CD4-positive, alpha-beta T cell treated with Interleukin-4 for 4 hours (primary cell): ENCODE measurements around the gene FAM163B.

Source experiments
- DNase-seq: peaks from one replicate; pipeline ENCODE4 v3.0.0-alpha.2; 2020

The FAM163B gene

DNA sequence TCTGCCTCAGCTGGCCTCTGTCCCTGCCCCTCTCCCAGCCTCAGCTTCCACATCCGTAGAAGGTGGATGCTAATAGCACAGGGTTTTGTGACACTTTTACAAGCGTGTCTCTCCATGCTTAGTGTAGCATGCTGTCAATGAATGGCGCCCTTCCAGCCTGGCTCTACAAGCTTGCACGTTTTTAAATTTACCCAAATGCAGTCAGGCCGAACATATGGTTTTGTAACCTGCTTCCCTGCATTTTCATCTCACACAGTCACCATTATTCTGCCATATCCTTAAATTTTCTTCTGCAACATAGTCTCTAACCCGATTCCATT is 28.8 kb downstream of the FAM163B start:
- no peak for DNase-seq

GRCh38 chr9:133579601-133580418 is 29.4 kb downstream of the FAM163B start:
- no peak for DNase-seq

- DNase-seq, result no peak
Measured at GRCh38 chr9:133578524-133579441, 30.4 kb downstream of the FAM163B start.

- no peak for DNase-seq
Measured at GRCh38 chr9:133577737-133578112, 31.5 kb downstream of the FAM163B start.

DNA sequence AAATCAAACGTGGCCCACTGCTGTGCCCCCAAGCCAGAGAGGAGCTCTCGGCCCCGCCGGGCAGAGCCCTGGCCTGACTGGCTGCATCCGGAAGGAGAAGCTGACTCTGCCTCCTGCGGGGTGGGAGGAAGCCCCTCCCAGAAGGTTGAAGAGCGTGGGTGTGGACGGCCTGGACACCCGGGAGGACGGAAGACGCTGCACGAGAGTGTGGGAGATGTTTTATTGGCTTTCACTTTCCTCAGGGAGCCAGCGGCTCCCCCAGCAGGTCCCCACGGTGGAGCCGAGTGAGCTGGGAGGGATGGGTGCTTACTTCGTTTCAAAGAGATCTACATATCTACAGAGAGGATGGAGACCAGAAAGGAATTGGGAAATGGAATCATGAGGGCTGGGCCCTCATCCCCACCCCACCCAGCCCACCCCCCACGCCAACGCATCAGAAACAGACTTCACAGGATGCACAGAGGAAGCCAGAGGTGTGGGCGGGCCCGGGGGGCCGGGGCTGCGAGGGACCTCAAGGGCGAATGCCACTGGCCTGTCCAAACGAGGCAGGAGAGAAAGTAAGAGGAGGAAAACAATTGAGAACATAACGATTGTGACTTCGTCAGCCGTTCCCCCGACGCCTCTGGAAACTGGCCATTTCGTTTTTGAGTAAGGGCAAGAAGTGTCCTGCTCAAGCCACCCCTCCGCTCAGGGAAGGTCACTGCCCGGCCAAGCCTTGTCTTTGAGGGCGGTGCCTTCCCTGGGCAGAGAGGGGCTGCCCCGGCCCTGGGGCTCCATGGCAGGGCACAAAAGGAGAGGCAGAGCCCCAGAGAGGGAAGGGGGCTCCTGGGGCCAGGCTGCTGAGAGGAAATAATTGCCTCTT is 32.1 kb downstream of the FAM163B start:
- no peak for DNase-seq

- DNase-seq, result no peak
Measured at GRCh38 chr9:133576031-133576874, 32.9 kb downstream of the FAM163B start.

DNA sequence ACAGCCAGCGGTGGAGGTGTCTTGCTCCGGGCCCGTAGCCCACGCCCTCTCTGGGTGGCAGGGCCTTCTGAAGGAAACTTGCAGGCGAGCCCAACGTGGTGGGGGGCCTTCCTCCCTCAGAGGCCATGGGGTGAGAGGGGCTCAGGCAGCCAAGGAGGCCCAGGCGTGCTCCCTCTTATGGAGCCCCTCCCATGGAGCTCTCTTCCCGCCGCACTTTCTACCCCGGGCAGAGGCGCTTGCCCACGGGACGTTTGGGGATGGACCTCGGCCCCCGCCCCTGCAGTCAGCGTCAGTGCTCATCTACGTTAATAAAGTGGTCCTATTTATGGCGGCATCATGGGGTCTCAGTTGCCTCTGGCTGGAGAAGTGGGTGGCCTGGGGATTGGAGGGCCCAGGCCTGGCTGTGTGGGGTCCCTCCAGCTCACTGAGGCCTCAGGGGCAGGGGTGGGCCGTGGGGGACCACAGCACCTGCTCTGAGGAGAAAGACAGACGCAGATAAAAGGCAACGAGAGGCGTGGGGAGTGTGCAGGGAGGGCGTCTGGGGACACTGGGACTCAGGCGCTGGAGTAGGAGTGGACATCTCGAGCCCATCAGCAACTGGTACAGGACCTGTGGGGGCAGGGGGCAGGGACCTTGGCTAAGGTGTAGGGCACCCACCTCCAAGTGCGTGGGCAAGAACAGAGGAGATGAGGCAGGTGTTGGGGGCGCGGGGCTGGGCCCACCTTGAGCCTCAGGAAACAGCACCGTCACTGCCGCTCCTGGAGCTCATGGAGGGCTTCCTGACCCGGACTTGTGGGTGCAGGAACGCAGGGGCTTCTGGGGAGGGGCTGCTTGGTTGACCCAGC is 33.8 kb downstream of the FAM163B start:
- no peak for DNase-seq

GRCh38 chr9:133574771-133575170 is 34.4 kb downstream of the FAM163B start:
- no peak for DNase-seq

- no peak for DNase-seq
Measured at GRCh38 chr9:133573791-133574515, 35.2 kb downstream of the FAM163B start.

- no peak for DNase-seq
Measured at GRCh38 chr9:133572821-133573361, 36.3 kb downstream of the FAM163B start.

- no peak for DNase-seq
Measured at GRCh38 chr9:133571896-133572595, 37.1 kb downstream of the FAM163B start.

DNA sequence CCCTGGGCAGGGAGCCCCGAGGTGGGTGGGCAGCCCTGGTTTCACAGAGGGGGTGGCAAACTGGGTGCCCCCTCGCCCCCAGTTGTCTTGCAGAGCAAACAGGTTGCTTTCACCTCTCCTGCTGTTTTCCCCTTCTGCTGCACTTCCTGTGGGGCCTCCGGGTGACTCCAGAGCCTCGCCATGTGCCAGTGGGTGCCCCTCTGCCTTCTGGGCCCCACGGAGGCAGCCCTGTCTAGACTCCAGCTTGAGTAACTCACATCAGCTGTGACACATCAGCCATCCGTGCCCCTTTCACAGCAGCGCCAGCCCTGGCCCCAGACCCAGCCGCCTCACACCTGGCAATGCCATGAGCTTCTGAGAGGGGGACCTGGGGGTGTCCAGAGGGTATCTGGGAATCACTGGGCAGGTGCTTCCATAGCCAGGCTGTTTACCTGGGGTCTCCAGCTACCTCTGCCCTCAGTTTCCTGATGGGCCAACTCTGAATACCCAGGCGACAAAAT is 37.7 kb downstream of the FAM163B start:
- no peak for DNase-seq

DNA sequence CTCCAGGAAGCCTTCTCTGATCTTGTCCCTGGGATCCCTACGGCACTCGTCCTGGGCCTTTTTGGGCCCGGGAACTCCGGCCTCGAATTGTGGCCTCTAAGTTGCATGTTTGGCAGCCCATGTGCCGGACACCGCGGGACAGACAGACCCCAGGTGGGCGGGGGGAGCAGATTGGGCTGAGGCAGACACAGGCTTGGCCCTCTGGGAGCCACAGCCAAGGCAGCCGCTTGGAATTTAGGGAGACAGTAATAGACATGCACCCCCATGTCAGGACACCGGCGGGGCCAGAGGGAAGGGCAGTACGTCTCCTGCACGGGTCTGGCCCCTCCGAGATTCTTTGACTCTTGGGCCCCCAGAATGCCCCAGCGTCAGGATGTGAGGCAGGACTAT is 38.5 kb downstream of the FAM163B start:
- DNase-seq, result no peak

DNA sequence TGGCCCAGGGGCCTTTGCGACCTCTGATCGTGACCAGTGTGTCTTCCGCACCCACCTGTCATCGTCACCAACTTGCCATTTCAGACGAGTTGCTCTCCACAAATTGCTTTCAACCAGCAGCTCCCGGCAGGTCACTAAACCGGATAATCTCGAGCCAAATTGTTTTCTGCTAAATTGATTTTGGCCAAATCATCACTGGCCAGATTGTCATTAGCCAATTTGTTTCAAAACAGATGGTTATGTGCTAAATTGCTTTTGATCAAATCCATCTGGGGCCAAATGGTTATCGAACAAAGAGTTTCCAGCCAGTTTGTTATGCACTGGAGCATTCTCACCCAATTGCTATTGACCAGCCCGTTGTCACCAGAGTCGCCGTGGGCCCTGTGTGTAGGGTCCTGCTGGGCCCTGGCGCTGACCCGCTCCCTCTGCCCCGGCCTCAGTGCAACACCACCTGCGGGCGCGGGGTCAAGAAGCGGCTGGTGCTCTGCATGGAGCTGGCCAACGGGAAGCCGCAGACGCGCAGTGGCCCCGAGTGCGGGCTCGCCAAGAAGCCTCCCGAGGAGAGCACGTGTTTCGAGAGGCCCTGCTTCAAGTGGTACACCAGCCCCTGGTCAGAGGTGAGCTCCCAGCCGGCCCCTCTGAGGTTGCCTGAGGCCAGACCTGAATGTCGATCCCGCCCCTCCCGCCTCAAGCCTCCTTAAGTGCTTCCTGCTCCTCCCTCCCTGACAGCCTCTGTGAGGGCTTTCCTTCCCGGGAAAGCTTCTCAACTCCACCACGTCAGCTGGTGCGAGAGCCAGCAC is 39.1 kb downstream of the FAM163B start:
- no peak for DNase-seq

DNA sequence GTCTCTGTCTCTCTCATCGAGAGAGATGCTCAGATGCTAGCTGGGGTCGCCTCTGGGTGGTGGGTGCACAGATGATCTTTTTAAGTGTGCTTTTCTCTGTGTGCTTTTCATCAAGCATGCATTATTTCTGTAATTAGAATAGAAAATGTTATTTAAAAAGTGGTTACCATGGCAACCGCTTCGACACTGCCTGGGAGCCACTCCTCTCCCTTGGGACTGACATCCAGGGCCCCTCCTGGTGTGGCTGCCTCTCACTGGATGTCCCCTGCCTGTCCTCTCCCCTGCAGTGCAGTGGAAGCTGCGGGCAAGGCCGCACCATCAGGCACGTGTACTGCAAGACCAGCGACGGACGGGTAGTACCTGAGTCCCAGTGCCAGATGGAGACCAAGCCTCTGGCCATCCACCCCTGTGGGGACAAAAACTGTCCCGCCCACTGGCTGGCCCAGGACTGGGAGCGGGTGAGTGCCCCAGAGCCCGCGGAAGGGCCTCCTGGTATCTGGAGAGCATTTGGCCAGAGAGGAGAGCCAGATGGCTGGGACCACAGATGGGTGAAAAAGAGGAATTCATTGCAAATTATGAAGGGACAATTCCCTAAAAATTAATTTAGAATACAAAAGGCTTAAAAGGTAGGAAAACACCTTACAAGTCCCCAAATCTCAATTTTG is 39.9 kb downstream of the FAM163B start:
- no peak for DNase-seq

GRCh38 chr9:133568186-133568585 is 41.0 kb downstream of the FAM163B start:
- no peak for DNase-seq

- no peak for DNase-seq
Measured at GRCh38 chr9:133566817-133567216, 42.4 kb downstream of the FAM163B start.

DNA sequence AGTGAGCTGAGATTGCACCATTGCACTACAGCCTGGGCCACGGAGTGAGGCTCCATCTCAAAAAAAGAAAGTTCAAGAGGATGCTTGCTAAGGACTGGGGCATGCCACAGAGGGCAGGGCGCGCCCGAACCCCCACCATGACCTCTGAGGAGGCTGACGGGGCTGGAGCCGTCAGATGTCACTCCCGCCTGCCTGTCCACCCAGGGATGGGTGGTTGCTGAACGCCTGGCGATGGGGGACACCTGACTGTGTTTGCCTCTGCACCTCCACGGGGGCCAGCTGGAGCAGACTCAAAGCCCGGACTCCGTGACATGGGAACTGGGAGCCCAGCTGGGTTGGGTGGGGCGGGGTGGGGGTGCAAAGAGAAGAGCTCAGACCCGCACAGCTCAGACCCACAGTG is 42.8 kb downstream of the FAM163B start:
- no peak for DNase-seq
